HuH-7 (cell line): ENCODE data around the gene GAS2L2.

Source experiments
- DNase-seq: peaks from one replicate; pipeline ENCODE4 v3.0.0; 2011; ENCODE audit warnings: low spot score

The GAS2L2 gene

DNA sequence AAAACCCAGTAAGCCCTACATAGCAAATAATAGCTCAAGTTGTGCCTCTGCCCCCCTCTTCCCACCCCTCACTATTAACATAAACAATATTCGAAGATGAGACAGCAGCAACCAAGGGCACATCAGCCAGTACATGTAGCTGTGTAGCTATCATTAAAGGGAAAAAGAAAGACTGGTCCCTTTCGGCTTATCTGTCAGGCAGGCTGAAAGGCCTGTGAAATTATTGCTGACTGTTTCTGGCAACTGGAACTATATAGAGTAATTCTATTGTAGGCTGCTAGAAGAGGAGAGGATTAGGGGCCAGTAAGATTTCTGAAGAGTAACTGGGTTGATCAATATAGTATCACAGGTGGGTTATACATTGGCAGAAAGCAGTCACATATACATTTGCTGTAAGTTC is 58.1 kb downstream of the GAS2L2 start:
- DNase-seq, result no peak
